ENCODE measurements around the gene NEK7.
"Not testable (repeated sequence)": the region's sequence is repeated elsewhere in the genome, so short reads cannot be mapped to it uniquely, and the experiment has no call there.

The NEK7 gene

GRCh38 chr1:198290089-198290683 lies 133.4 kb downstream of the NEK7 start:
- no peak for DNase-seq (ENCODE audit: low spot score)

DNA sequence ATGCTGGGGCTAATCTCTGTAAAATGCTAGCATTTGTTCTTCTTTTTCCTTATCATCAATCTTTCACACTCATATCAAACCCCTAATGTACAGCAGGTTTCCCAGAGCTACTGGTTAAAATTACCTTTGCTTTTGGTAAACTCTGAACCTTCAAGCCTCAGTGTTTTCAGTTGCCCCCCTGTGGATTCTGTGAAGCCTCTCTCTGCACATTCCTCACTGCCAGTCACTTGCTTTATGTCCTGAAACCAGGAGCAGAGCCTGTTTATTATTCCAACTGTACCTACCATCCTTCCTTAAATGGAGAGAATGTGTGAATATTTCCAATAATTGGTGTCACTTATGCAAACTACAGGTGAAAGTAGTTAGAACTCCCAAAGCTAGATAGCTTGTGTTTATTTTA lies 134.2 kb downstream of the NEK7 start:
- no peak for DNase-seq (ENCODE audit: low spot score)

DNA sequence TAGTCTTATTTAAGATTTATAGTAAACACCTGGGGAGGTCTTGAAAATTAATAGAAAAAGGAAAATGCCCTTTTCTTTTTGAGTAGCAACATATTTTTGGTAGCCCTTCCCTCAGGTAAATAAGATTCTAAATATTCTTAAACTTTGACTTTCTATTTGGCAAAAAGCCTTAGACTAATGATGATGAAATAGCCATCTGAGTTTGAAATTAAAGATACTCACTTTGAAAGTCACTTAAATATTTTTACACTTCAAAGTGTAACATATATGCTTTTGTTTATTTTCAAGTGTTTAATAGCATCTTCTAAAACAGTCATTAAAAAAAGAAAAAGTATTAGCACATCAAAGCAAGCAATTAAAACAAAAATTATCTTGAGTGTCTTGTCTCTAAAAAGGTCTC lies 135.1 kb downstream of the NEK7 start:
- no peak for DNase-seq (ENCODE audit: low spot score)

DNA sequence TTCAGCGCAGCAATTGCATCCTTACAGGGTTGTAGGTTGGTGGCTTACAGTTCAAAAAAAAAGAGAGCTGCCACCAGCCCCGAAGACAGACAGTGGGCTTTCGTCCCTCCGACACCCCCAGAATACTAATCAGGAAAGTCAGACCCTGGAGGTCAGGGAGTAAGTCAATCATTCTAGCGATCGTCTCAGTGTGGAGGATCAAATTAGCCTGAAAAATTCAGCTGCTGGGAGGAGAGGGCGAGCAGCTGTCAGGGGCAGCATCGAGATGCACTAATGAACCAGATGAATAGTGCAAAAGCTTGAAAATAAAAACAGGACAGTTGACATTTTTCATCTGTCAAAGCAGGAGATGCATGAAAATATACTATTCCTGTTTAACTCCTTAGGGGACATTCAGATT lies 138.4 kb downstream of the NEK7 start:
- no peak for DNase-seq (ENCODE audit: low spot score)

GRCh38 chr1:198295971-198296370 lies 139.2 kb downstream of the NEK7 start:
- DNase-seq (ENCODE audit: low spot score): no peak

GRCh38 chr1:198297281-198297680 lies 140.5 kb downstream of the NEK7 start:
- no peak for DNase-seq (ENCODE audit: low spot score)

DNA sequence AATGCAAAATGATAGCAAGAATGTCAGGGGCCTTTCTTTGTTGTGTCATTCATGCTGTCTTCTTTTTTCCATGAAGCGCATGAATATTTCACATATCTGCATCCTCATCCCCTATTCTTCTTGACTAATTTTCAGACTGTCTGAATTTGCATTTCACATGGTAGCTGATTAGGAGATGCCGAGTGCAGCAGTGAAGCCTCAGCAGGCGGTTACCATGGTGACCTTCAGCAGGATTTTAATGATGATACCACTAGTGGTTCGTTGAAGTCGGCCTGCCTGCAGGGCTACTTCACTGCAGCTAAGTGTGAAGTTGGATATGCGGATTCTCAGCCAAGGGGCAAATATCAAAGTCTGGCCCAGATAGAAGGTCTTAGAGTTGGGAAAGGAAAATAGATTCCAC lies 141.8 kb downstream of the NEK7 start:
- DNase-seq (ENCODE audit: low spot score): no peak

- DNase-seq (ENCODE audit: low spot score): no peak
Observed at GRCh38 chr1:198300451-198300850, 143.7 kb downstream of the NEK7 start.

DNA sequence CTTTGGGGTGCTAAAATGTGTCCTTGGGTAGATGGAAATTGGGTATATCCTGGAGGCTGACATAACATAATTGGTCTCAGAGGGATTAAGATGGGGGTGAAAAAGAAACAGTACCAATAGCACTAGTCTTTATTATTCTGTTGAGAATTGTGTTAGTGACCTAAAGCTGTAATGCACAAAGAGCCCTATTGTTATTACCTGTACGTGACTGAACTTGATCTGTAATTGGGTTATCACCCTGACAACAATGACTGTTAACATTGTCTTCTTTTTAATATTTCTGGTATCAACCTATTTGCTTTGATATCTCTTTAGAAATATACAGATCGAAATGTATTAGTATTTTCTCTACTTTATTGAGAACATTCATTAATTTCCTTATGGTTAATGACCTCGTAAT lies 147.6 kb downstream of the NEK7 start:
- DNase-seq (ENCODE audit: low spot score): no peak

DNA sequence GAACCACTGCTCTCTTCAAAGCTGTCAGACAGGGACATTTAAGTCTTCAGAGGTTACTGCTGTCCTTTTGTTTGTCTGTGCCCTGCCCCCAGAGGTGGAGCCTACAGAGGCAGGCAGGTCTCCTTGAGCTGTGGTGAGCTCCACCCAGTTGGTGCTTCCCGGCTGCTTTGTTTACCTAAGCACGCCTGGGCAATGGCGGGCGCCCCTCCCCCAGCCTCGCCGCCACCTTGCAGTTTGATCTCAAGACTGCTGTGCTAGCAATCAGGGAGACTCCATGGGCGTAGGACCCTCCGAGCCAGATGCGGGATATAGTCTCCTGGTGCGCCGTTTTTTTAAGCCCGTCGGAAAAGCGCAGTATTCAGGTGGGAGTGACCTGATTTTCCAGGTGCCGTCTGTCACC lies 158.0 kb downstream of the NEK7 start:
- not testable (repeated sequence) for DNase-seq (ENCODE audit: low spot score)

GRCh38 chr1:198315331-198315730 lies 158.5 kb downstream of the NEK7 start:
- DNase-seq (ENCODE audit: low spot score): not testable (repeated sequence)

DNA sequence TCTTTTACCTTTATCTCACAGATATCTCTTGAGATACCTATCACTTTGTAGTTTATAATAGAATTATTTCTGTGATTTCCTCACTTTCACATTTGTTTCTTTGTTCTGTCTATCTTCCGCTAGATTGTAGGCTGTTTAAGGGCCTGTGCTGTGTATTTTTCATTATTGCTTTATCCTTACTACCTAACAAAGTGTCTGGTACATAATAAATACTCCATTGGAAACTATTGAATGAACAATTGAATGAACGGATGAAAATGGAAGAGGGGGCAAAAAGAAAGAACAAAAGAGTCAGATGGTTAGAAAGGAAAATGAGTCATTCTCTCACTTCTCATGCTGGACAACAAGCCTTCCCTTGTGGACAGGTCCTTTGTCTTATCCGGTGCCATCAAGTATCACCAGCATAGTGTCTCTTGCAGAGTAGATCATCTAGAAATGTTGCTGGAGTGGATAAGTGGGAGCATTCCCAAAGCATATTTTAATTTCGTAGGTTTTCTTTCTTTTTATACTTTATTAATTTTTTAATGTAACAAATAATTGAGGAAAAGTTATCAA lies 159.8 kb downstream of the NEK7 start:
- no peak for DNase-seq (ENCODE audit: low spot score)

- DNase-seq (ENCODE audit: low spot score): no peak
Observed at GRCh38 chr1:198318085-198318484, 161.3 kb downstream of the NEK7 start.

- DNase-seq (ENCODE audit: low spot score): no peak
Observed at GRCh38 chr1:198320759-198321158, 164.0 kb downstream of the NEK7 start.

GRCh38 chr1:198326232-198326631 lies 169.4 kb downstream of the NEK7 start:
- no peak for DNase-seq (ENCODE audit: low spot score)

DNA sequence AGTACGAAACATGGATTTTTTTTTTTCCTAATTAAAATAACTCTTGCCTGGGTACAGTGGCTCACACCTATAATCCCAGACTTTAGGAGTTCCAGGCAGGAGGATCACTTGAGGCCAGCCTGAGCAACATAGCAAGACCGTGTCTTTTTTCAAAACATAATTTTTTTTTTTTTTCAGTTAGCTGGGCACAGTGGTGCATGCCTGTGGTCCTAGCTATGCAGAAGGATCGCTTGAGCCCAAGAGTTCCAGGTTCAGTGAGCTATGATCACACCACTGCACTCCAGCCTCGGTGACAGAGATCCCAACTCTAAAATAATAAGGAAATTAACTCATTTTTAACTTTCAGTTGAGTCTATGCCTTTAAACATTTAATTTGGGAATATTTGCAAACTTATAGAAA lies 170.1 kb downstream of the NEK7 start:
- no peak for DNase-seq (ENCODE audit: low spot score)

DNA sequence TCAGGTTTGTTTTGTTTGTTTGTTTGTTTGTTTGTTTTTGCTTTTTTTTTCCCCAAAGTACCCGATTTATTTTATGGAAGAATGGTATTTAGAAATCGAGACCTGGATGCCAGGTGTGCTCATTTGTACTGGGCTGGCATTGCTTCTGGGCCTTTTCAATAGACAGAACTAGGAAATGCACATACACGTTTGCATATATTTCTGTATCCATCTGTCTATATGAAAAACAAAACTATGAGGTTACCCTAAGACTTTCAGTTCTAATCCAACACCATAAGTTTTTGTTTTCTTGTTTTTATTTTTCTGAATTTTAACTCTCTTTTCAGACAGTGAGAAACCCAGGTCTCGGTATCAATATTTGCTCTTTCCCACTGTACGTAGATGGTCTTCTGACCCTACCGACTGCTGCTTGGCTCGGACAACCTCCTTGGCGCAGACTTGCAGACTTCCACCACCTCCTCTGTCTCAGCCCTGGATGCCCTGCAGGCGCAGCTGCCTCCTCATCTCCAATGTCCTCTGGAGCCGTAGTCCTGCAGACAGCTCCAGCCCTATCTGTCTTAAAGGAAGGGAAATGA lies 171.7 kb downstream of the NEK7 start:
- no peak for DNase-seq (ENCODE audit: low spot score)

DNA sequence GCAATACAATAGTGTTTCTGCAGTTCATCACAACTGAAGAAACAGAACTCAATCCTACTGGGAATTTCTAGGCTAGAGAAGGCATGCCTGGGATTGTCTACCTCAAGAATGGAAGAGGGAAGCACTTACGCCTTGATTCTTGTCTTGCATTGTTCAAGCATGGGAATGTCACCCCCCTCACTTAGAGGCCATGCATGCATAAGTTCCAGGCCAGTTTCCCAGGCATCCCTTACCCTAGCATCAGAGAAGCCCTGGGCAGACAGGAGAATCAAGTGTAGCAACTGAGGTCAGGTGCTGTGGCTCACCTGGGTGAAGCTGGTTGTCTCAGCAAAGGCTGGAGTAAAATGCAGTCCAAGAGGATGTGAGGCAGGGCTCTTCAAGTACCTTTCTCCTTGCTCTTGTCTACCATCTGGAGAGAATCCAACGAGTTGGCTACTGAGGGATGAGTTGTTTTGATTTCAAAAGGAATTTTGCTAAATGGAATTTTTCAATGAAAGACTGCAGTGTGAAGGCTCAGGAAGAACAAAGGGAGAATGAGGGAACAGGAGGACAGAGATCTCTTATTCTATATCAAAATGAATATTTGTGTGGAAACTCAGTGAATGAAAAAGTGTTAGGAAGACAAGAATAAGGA lies 174.3 kb downstream of the NEK7 start:
- no peak for DNase-seq (ENCODE audit: low spot score)

GRCh38 chr1:198333744-198334143 lies 176.9 kb downstream of the NEK7 start:
- DNase-seq (ENCODE audit: low spot score): no peak

DNA sequence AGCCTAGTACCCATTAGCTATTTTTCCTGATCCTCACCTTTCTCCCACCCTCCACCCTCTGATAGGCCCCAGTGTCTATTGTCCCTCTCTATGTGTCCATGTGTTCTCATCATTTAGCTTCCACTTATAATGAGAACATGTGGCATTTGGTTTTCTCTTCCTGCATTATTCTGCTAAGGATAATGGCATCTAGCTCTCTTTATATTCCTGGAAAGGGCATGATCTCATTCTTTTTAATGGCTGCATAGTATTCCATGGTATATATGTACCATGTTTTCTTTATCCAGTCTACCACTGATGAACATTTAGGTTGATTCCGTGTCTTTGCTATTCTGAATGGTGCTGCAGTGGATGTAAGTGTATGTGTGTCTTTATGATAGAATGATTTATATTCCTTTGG lies 178.9 kb downstream of the NEK7 start:
- no peak for DNase-seq (ENCODE audit: low spot score)

GRCh38 chr1:198337886-198338285 lies 181.1 kb downstream of the NEK7 start:
- no peak for DNase-seq (ENCODE audit: low spot score)

DNA sequence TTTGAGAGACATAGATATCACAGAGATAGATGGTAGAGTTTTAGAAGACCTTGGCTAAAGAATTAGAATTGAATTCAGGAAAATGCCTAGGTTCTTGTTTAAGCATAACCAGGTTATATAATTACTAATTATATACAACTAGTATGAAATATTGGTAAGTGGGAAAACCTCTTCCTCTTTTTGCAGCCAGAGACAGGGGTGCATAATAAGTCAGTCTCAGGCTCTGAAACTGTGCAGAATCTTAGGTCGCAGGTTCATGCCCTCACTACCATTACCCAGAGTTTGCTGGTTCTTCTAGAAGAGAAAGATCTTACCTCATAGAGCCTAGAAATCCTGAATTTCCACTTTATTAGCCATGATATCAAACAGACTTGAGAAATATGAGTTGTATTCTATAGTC lies 183.3 kb downstream of the NEK7 start:
- DNase-seq (ENCODE audit: low spot score): no peak

GRCh38 chr1:198346178-198346577 lies 189.4 kb downstream of the NEK7 start:
- no peak for DNase-seq (ENCODE audit: low spot score)

GRCh38 chr1:198350456-198350855 lies 193.7 kb downstream of the NEK7 start:
- no peak for DNase-seq (ENCODE audit: low spot score)

Data from AG08396 (cell line).